Activated CD4-positive, alpha-beta T cell treated with anti-CD3 and anti-CD28 coated beads, Interleukin-2, amount 10 ng/mL, durations not matched to agents 7 days and 5 days (primary cell): ENCODE data around the gene FAM222A. TPM values are rescaled to one million over a fixed set of nuclear protein-coding genes. Genes with fewer than 3 reads are reported as not detected.

ENCODE experiments used
- CTCF ChIA-PET: fragments of 350-600 bp; sonication (Branson Sonifier 250); formaldehyde crosslinking; loops from one replicate; lab custom pipeline; 2021; ENCODE audit warnings: antibody characterized with exemption; lab: Charles Lee
- POLR2A ChIA-PET: fragments of 350-600 bp; sonication (Branson Sonifier 250); formaldehyde crosslinking; loops from one replicate; lab custom pipeline; 2021; ENCODE audit warnings: antibody characterized with exemption; lab: Charles Lee
- DNase-seq: peaks from one replicate; pipeline ENCODE4 v3.0.0-alpha.2; 2020
- H3K27ac Mint-ChIP-seq: one replicate; pipeline ENCODE4 v1.8.0; 2021; ENCODE audit warnings: mild to moderate bottlenecking, moderate library complexity, mixed read lengths
- H3K27me3 Mint-ChIP-seq: one replicate; pipeline ENCODE4 v1.8.0; 2021; ENCODE audit warnings: mixed read lengths
- H3K36me3 Mint-ChIP-seq: one replicate; pipeline ENCODE4 v1.8.0; 2021; ENCODE audit warnings: low read depth, mixed read lengths
- H3K4me1 Mint-ChIP-seq: one replicate; pipeline ENCODE4 v1.8.0; 2021; ENCODE audit warnings: mixed read lengths
- H3K4me3 Mint-ChIP-seq: one replicate; pipeline ENCODE4 v1.8.0; 2021; ENCODE audit warnings: mild to moderate bottlenecking, moderate library complexity, mixed read lengths
- H3K9me3 Mint-ChIP-seq: one replicate; pipeline ENCODE4 v1.8.0; 2021; ENCODE audit warnings: mixed read lengths
- total RNA-seq, 2 experiments: library from RNA; stranded (reverse); gene quantifications; one replicate each; pipeline ENCODE4 v1.2.3, GENCODE V29; 2021

The FAM222A gene
- total RNA-seq, 2 experiments from 2014 or later = 0.52 to 0.73 TPM

GRCh38 chr12:109717390-109718357 is 4.0 kb downstream of the FAM222A start:
- Mint-ChIP-seq H3K4me1 (peaks cover 7% of the 10 kb centered on the region), H3K4me3 (no peak overlapping the region), H3K36me3 (no peaks in the 10 kb centered on the region), H3K9me3 (no peaks in the 10 kb centered on the region), H3K27me3 (peaks cover 44% of the 10 kb centered on the region), H3K27ac (no peak overlapping the region)
- POLR2A ChIA-PET = interaction anchor here (0.6 kb wide), 1 partner anchor 171 kb away, joined by 3 read pairs; no protein-coding TSS in a partner anchor
- no peak for DNase-seq
- CTCF ChIA-PET = no interaction called here

DNA sequence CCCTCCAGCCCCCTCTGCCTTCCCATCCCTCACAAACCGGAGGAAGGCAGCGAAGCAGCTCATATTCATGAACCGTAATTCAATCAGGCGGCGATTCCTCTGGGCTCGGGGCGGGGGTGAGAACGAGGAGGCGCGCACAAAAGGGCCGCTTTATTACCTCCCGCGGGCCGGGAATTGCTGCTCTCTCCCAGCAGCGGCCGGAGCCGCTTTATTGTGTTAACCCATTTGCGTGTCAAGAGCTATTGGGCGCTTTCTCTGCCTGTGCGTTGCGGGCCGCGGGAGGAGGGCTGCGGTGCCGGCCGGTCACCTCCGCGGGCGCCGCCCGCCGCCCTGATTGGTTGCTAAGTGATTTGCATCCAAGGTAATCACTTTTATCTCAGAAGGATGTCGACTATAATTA is 4.8 kb downstream of the FAM222A start:
- Mint-ChIP-seq H3K4me1 (peaks cover 2% of the 10 kb centered on the region), H3K27ac (no peak overlapping the region), H3K9me3 (no peaks in the 10 kb centered on the region), H3K36me3 (no peaks in the 10 kb centered on the region), H3K4me3 (no peak overlapping the region), H3K27me3 (peaks cover 44% of the 10 kb centered on the region)
- DNase-seq = no peak
- ChIA-PET POLR2A (no interaction called here), CTCF (no interaction called here)

DNA sequence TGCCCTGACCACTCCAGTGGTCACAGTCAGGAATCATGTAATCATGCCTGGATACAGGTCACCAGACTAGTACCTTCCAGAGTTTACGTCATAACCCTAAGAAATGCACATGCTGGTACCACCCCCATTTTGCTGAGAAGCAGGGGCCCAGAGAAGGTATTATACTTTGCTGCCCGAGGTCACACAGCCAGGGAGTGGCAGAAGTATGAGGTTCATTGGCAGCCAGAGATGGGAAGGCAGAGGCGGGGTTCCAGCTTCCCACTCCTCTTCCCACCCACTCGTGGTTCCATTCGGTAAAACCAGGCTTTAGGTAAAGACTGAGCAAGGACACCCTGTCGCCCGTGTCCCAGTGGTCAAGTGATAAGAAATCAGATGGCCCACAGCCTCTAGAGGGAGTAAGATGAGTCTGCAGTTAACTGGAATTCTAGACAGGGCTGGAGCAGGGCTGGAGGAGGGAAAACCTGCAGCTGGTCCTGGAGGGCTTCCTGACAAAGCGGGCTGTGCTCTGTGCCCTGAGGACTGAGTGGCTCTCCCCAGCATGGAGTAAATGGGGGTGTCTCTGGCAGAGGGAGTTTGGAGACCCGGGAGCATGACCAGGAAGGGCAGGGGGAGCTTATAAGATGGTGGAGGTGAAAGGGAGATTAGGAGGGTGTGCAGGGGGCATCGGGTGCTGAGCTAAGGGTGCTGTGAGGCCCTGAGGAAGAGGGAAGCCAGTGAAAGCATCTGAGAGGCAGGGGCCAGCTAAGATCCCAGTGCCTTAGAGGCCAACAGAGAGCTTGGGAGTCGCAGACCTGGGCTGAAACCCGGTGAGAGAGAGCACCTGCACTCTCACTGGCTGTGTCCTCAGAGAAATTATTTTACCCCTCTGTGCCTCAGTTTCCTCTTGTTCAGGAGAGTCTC is 5.7 kb downstream of the FAM222A start:
- POLR2A ChIA-PET = no interaction called here
- CTCF ChIA-PET = interaction anchor here (0.5 kb wide), 1 partner anchor 209 kb away, joined by 3 read pairs; no protein-coding TSS in a partner anchor

GRCh38 chr12:109720152-109720856 is 6.7 kb downstream of the FAM222A start:
- no peaks in the 10 kb centered on the region for H3K36me3 Mint-ChIP-seq
- H3K27me3 Mint-ChIP-seq = peaks cover 38% of the 10 kb centered on the region
- no peaks in the 10 kb centered on the region for H3K9me3 Mint-ChIP-seq
- H3K4me3 Mint-ChIP-seq = no peak overlapping the region
- no peak for DNase-seq
- no peak overlapping the region for H3K27ac Mint-ChIP-seq
- CTCF ChIA-PET = interaction anchor here (1.0 kb wide), 1 partner anchor 14 kb away, joined by 3 read pairs; no protein-coding TSS in a partner anchor
- H3K4me1 Mint-ChIP-seq = no peaks in the 10 kb centered on the region
- POLR2A ChIA-PET = no interaction called here

More for the DNA sequence above, 5.7 kb downstream of the FAM222A start:
- no peaks in the 10 kb centered on the region for H3K36me3 Mint-ChIP-seq
- H3K9me3 Mint-ChIP-seq = no peaks in the 10 kb centered on the region
- H3K4me1 Mint-ChIP-seq = peaks cover 2% of the 10 kb centered on the region
- DNase-seq = no peak
- no peak overlapping the region for H3K4me3 Mint-ChIP-seq
- H3K27ac Mint-ChIP-seq = no peak overlapping the region
- peaks cover 44% of the 10 kb centered on the region for H3K27me3 Mint-ChIP-seq

GRCh38 chr12:109720857-109721189 is 7.2 kb downstream of the FAM222A start:
- ChIA-PET CTCF (interaction anchor here (1.0 kb wide), 1 partner anchor 14 kb away, joined by 3 read pairs; no protein-coding TSS in a partner anchor), POLR2A (no interaction called here)
- Mint-ChIP-seq H3K27ac (no peak overlapping the region), H3K36me3 (no peaks in the 10 kb centered on the region), H3K9me3 (no peaks in the 10 kb centered on the region), H3K4me3 (no peak overlapping the region), H3K27me3 (peaks cover 33% of the 10 kb centered on the region), H3K4me1 (no peaks in the 10 kb centered on the region)
- DNase-seq = no peak

DNA sequence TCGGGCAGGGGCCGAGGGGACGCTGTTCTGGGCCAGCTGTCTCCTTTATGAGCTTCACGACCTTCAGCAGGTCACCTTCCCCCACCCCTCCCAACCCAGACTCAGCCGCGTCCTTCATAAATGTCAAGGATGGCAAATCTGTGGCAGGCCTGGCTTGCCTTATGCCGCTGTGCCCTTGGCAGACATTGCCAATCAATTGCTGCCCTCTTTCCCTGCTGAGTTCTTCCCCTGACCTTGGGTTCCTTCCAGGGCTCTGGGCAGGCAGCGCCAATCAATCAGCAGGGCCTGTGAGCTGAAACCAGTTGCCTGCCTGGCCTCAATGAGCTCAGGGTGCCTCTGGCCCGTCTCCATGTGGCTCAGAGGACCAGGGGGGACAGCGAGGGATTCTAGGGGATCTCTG is 7.7 kb downstream of the FAM222A start:
- Mint-ChIP-seq H3K27me3 (peaks cover 29% of the 10 kb centered on the region), H3K4me3 (no peak overlapping the region), H3K36me3 (no peaks in the 10 kb centered on the region), H3K27ac (no peak overlapping the region), H3K9me3 (no peaks in the 10 kb centered on the region), H3K4me1 (no peaks in the 10 kb centered on the region)
- ChIA-PET CTCF (interaction anchor here (0.5 to 1.1 kb wide), 2 partner anchors 119 to 172 kb away, joined by 3 read pairs; no protein-coding TSS in a partner anchor), POLR2A (no interaction called here)
- DNase-seq = no peak

DNA sequence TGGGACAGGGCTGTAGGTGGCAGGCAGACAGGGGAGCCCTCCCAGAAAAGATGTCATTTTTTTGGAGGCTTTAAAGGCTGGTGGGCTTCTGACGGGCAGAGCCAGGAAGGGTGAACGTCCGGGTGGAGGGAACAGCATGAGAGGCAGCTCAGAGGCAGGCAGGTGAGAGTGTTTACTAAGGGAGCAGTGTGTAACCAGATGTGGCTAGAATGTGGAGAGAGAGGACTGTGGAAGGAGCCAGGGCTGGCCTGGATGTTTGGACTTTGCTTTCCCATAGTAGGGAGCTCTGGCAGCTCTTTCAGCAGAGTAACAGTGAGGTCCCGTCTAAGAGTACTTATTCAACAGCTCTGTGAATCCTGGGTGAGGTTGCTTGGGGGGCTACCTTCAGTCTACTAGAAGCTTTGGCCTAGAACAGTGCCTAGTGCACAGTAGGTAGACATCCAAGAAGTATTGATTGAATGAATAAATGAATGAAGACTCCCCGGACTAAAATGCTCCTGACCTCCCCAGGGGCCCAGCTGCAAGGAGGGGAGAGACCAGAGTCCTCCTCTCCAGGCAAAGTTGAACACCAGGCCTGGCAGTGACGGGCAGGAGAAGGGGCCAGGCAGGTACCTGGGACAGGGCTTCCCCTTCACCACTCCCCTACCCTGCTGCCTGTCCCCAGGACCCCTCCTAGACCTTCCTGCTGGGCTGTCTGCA is 8.5 kb downstream of the FAM222A start:
- Mint-ChIP-seq H3K27me3 (peaks cover 20% of the 10 kb centered on the region), H3K4me1 (no peaks in the 10 kb centered on the region), H3K36me3 (no peaks in the 10 kb centered on the region), H3K9me3 (no peaks in the 10 kb centered on the region), H3K27ac (no peak overlapping the region), H3K4me3 (no peak overlapping the region)
- POLR2A ChIA-PET = no interaction called here
- DNase-seq = no peak
- CTCF ChIA-PET = interaction anchor here (0.5 to 1.5 kb wide), 4 partner anchors 8 to 172 kb away, joined by 3 read pairs; partner anchors contain the start of gene FAM222A

DNA sequence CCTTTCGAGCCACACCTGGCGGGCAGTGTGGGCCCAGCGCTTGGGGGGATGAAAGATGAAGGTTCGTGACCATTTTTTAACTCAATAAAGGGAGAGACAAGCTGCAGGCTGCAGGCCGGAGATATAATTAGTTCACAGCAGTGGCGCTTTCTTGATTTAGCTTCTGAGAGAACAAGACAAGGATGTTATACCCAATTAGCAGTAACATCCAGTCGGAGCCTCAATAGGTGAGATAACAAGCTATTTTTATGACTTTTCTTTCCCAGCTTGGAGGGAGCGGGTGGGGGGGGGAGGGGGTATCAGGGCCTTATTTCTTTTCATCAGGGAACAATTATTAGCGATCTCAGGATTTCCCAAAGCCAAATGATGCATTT is 9.1 kb downstream of the FAM222A start:
- H3K9me3 Mint-ChIP-seq = no peaks in the 10 kb centered on the region
- H3K36me3 Mint-ChIP-seq = no peaks in the 10 kb centered on the region
- POLR2A ChIA-PET = no interaction called here
- H3K4me3 Mint-ChIP-seq = no peak overlapping the region
- no peak for DNase-seq
- no peaks in the 10 kb centered on the region for H3K4me1 Mint-ChIP-seq
- peaks cover 14% of the 10 kb centered on the region for H3K27me3 Mint-ChIP-seq
- H3K27ac Mint-ChIP-seq = no peak overlapping the region
- CTCF ChIA-PET = interaction anchor here (0.6 to 1.5 kb wide), 4 partner anchors 9 to 16 kb away, joined by 3 to 4 read pairs (median 3); partner anchors contain the start of gene FAM222A

DNA sequence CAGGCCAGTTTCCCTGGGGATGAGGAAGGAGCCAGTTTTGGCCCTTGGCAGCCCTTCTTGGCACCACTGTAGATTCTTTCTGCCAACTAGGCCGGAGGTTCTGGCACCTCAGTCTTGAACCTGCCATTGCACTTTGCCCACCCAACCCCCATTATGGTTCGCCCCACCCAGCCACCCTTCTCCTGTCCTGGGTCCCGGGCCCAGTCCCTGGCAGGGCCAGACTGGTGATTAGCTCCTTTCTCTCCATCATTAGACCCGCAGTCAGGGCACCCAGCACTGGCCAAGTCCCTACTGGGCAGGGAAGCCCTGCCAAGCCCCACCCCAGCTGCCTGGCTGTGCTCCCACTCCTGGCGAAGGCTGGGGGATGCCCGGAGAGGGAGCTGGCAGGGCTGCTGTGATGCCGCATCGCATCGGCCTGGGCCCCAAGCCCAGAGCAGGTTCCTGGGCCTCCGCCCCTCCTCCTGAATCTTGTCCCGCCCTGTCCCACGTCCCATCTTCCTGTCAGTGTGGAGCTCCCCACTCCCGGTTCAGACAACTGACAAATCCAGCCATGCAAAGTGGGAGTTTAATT is 9.8 kb downstream of the FAM222A start:
- CTCF ChIA-PET = interaction anchor here (0.6 to 1.5 kb wide), 5 partner anchors 9 to 17 kb away, joined by 3 to 4 read pairs (median 3); partner anchors contain the start of gene FAM222A
- POLR2A ChIA-PET = no interaction called here
- peaks cover 11% of the 10 kb centered on the region for H3K27me3 Mint-ChIP-seq

GRCh38 chr12:109724321-109724892 is 10.8 kb downstream of the FAM222A start:
- peaks cover 3% of the 10 kb centered on the region for H3K27me3 Mint-ChIP-seq
- CTCF ChIA-PET = interaction anchor here (0.6 to 1.4 kb wide), 2 partner anchors 14 to 365 kb away, joined by 3 read pairs; no protein-coding TSS in a partner anchor
- no peaks in the 10 kb centered on the region for H3K36me3 Mint-ChIP-seq
- no peaks in the 10 kb centered on the region for H3K4me1 Mint-ChIP-seq
- no peak overlapping the region for H3K27ac Mint-ChIP-seq
- H3K4me3 Mint-ChIP-seq = no peak overlapping the region
- DNase-seq = no peak
- POLR2A ChIA-PET = no interaction called here
- no peaks in the 10 kb centered on the region for H3K9me3 Mint-ChIP-seq

More for the DNA sequence above, 9.8 kb downstream of the FAM222A start:
- no peaks in the 10 kb centered on the region for H3K4me1 Mint-ChIP-seq
- H3K36me3 Mint-ChIP-seq = no peaks in the 10 kb centered on the region
- no peak overlapping the region for H3K27ac Mint-ChIP-seq
- DNase-seq = no peak
- no peaks in the 10 kb centered on the region for H3K9me3 Mint-ChIP-seq
- no peak overlapping the region for H3K4me3 Mint-ChIP-seq
